Transverse colon (tissue), 4 donors: Measurements from ENCODE around the gene THEM4. TPM values are rescaled to one million over a fixed set of nuclear protein-coding genes. Genes with fewer than 3 reads are reported as not detected.
"Not testable (repeated sequence)": the region's sequence is repeated elsewhere in the genome, so short reads cannot be mapped to it uniquely, and the experiment has no call there.

ENCODE experiments used
- DNase-seq: peaks from one replicate; pipeline ENCODE4 v3.0.0-alpha.2; 2019
- H3K27ac ChIP-seq, 4 donors: fragments of 200-600 bp; sonication (generic); 2 replicates each; pipeline ENCODE4 v1.5.1; 2016 to 2018; ENCODE audit warnings: inconsistent platforms in 4 of 4
- H3K27me3 ChIP-seq: fragments of 200-600 bp; sonication (generic); 2 replicates; pipeline ENCODE4 v1.5.1; 2017; ENCODE audit warnings: inconsistent platforms
- H3K36me3 ChIP-seq, 4 donors: fragments of 200-600 bp; sonication (generic); 2 replicates each; pipeline ENCODE4 v1.5.1; 2017 to 2019; ENCODE audit warnings: inconsistent platforms in 4 of 4
- H3K4me1 ChIP-seq, 4 donors: fragments of 200-600 bp; sonication (generic); 2 replicates each; pipeline ENCODE4 v1.5.1; 2017 to 2020; ENCODE audit warnings: inconsistent platforms in 4 of 4
- H3K4me3 ChIP-seq, 4 donors: fragments of 200-600 bp; sonication (generic); 1 replicate in 1 of 4; 2 replicates in 3 of 4; pipeline versions ENCODE4 v1.5.1 to v1.6.1; 2017 to 2019; ENCODE audit warnings: inconsistent platforms in 4 of 4
- H3K9me3 ChIP-seq, 2 donors: fragments of 200-600 bp; sonication (generic); 2 replicates each; pipeline ENCODE4 v1.5.1; 2017 to 2019; ENCODE audit warnings: inconsistent platforms in 2 of 2
- CTCF ChIP-seq, 5 experiments: fragments of 200-600 bp in 3 of 5; fragments of 450-650 bp in 2 of 5; sonication (generic) in 3 of 5; IDR thresholded peaks; 1 replicate in 2 of 5; 2 replicates in 3 of 5; pipeline ENCODE4 v1.5.1; 2016 to 2017; ENCODE audit warnings: antibody characterized with exemption in 5 of 5, inconsistent platforms in 3 of 5, mild to moderate bottlenecking in 2 of 5, moderate library complexity in 1 of 5
- EP300 ChIP-seq: sonication (generic); formaldehyde crosslinking; IDR thresholded peaks from one replicate; pipeline ENCODE4 v1.6.1; 2017; ENCODE audit warnings: antibody characterized with exemption, low read depth
- POLR2A ChIP-seq: fragments of 450-650 bp; IDR thresholded peaks from one replicate; pipeline ENCODE4 v1.6.1; 2016; ENCODE audit warnings: antibody characterized with exemption, mild to moderate bottlenecking, moderate library complexity
- POLR2AphosphoS5 ChIP-seq, 3 donors: sonication (generic); formaldehyde crosslinking; IDR thresholded peaks; one replicate each; pipeline ENCODE4 v1.6.1; 2016; ENCODE audit warnings: antibody characterized with exemption in 3 of 3
- WGBS, 2 donors: methylation state at CpG; one replicate each; pipeline ENCODE4 v1.1.5; 2018; ENCODE audit warnings: low coverage in 1 of 2; 5-methylcytosine and 5-hydroxymethylcytosine counted together
- in situ Hi-C, 4 donors: fragments of 200-750 bp; cut with MboI; loops; one replicate each; pipeline versions ENCODE4 v1.15.0 to v1.15.1; 2017; ENCODE audit warnings: low sequenced_read_pairs in 3 of 4, low pct_ligation_motif_present in 1 of 4, low pct_unique_long_range_greater_than_20kb in 1 of 4
- intact Hi-C: fragments of 100-400 bp; cut with DNase I; formaldehyde crosslinking; loops from one replicate; pipeline ENCODE4 v1.15.1; 2023; ENCODE audit warnings: low total_unique reads
- total RNA-seq, 4 donors: library from RNA; depleted of rRNA; stranded (reverse); fragments of >200 nt; gene quantifications; one replicate each; pipeline ENCODE4 v1.1.0, GENCODE V29; 2016

Gene THEM4
- total RNA-seq, 4 donors from 2014 or later = 4.6 to 21.8 (median 9.5) TPM

DNA sequence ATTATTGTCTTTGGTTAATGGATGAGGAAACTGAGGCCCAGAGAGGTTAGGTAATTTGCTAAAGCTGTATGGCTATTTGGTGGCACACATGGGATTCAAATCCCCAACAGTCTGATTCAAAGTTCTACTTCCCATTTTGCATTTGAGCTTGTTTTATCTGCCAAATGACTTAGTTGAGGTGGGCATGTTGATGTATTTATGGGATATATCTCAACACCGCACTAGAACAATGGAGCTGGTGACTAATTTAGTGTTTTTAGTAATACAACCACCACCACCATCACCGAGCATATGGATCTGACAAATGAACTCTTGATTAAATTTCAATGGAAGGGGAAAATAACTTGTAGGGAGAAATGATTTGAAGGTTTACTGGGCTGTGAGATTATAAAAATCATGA, 26.8 kb downstream of the THEM4 start:
- 90 to 97% methylated on average over 2 of the region's 2 CpGs for WGBS, 2 donors
- TF ChIP-seq POLR2AphosphoS5 (IDR thresholded peaks at IDR 0.05) = no peak
- TF ChIP-seq EP300 = no peak
- TF ChIP-seq POLR2A = no peak
- no peak for TF ChIP-seq CTCF (IDR thresholded peaks at IDR 0.05)
- H3K36me3 ChIP-seq = no peaks in the 10 kb centered on the region
- H3K27ac ChIP-seq = no peak overlapping the region
- H3K9me3 ChIP-seq = no peaks in the 10 kb centered on the region
- intact Hi-C loops (no loop called here), in situ Hi-C loops (no loop called here)
- H3K27me3 ChIP-seq = no peaks in the 10 kb centered on the region
- H3K4me1 ChIP-seq = no peaks in the 10 kb centered on the region
- no peak overlapping the region for H3K4me3 ChIP-seq
- no peak for DNase-seq

- DNase-seq = no peak
- intact Hi-C loops (no loop called here), in situ Hi-C loops (no loop called here)
- no peak overlapping the region for H3K4me3 ChIP-seq
- WGBS, 2 donors = 22 to 40% methylated on average over 2 of the region's 2 CpGs
- no peak for TF ChIP-seq POLR2A
- TF ChIP-seq POLR2AphosphoS5 (IDR thresholded peaks at IDR 0.05) = no peak
- TF ChIP-seq CTCF (IDR thresholded peaks at IDR 0.05) = peak in 1 of 5 experiments; percentile 5
- H3K27ac ChIP-seq = no peak overlapping the region
- no peaks in the 10 kb centered on the region for H3K27me3 ChIP-seq
- no peaks in the 10 kb centered on the region for H3K4me1 ChIP-seq
- H3K36me3 ChIP-seq = no peaks in the 10 kb centered on the region
- no peaks in the 10 kb centered on the region for H3K9me3 ChIP-seq
Observed at GRCh38 chr1:151881479-151881878, 27.8 kb downstream of the THEM4 start.

DNA sequence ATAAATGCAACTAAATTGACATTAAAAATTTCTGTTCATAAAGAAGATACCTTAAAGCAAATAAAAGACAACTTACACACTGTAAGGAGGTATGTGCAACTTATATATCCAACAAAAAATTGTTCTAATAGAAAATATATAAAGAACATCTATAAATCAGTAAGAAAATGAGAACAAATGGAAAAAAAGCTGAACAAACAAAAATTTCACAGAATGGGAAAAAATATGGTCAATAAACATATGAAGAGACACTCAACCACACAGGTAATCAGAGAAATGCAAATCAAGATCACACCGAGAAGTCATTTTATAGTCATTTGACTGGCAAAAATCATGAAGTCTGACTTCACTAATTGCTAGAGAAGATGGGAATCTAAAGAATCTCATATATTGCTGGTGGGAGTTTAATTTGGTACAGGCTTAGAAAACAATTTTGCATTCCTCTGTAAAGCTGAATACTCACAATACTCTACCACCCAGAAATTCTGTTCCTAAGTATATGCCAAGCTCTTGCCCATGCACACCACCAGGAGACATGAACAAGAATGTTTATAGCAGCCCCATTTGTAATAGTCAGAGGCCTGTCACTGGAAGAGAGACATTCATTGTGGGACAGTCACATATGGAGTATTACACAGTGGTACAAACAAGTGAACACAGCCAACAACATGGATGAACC, 33.8 kb downstream of the THEM4 start:
- no peaks in the 10 kb centered on the region for H3K36me3 ChIP-seq
- no peak overlapping the region for H3K4me3 ChIP-seq
- no peaks in the 10 kb centered on the region for H3K27me3 ChIP-seq
- intact Hi-C loops = no loop called here
- TF ChIP-seq POLR2A (no peak), POLR2AphosphoS5 (IDR thresholded peaks at IDR 0.05) (no peak), EP300 (no peak), CTCF (IDR thresholded peaks at IDR 0.05) (no peak)
- 79 to 83% methylated on average over 1 of the region's 1 CpG for WGBS, 2 donors
- no peak overlapping the region for H3K27ac ChIP-seq
- H3K9me3 ChIP-seq = no peaks in the 10 kb centered on the region
- in situ Hi-C loops = no loop called here
- H3K4me1 ChIP-seq = no peaks in the 10 kb centered on the region
- no peak for DNase-seq

DNA sequence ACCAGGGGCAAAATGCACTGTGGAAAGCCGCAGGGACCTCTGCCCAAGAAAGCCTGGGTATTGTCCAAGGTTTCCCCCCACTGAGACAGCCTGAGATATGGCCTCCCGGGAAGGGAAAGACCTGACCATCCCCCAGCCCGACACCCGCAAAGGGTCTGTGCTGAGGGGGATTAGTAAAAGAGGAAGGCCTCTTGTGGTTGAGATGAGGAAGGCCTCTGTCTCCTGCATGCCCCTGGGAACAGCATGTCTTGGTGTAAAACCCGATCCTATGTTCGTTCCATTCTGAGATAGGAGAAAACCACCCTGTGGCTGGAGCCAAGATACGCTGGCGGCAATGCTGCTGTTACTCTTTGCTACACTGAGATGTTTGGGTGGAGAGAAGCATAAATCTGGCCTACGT, 36.5 kb downstream of the THEM4 start:
- H3K27me3 ChIP-seq, intact Hi-C loops, H3K27ac ChIP-seq, H3K4me1 ChIP-seq, H3K36me3 ChIP-seq, in situ Hi-C loops, H3K4me3 ChIP-seq, H3K9me3 ChIP-seq, DNase-seq: not testable (repeated sequence)
- 76% methylated on average over 9 of the region's 9 CpGs; no CpG with 5 or more reads in 1 of the 2 donors for WGBS, 2 donors
